HG03469 (cell line): Measurements from ENCODE around the gene BICD1.

ENCODE experiments used
- ATAC-seq: cut with Tn5 transposase; IDR thresholded peaks from one replicate; pipeline ENCODE4 v1.9.1; 2021; ENCODE audit warnings: mild to moderate bottlenecking, moderate library complexity, moderate number of reproducible peaks; ENCODE audit not compliant: unreplicated experiment

BICD1 gene

GRCh38 chr12:32102234-32102633, 4.4 kb upstream of the BICD1 start:
- no peak for ATAC-seq

GRCh38 chr12:32104572-32105355, 1.9 kb upstream of the BICD1 start:
- no peak for ATAC-seq

- ATAC-seq: no peak
Measured at GRCh38 chr12:32105986-32106516, 596 bp upstream of the BICD1 start.

GRCh38 chr12:32107359-32108267, 966 bp downstream of the BICD1 start:
- no peak for ATAC-seq

DNA sequence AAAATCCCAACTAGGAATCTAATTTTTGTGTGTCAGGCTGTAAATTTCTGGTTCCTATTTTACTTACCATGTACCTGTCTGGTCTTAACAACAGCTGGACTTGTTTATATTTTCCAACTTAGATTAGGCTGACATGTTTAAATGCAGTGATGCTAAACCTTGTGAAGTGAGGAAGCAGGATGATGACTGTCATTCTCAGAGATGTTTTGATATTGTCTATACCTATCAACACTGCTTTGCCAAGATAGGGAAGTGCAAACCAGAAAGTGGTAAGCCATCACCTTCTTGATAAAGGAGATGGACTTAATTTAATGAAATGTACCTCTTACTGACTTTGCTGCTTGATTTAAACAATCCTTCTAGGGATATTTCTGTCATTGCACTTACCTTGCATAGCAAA, 2.1 kb downstream of the BICD1 start:
- ATAC-seq: no peak

DNA sequence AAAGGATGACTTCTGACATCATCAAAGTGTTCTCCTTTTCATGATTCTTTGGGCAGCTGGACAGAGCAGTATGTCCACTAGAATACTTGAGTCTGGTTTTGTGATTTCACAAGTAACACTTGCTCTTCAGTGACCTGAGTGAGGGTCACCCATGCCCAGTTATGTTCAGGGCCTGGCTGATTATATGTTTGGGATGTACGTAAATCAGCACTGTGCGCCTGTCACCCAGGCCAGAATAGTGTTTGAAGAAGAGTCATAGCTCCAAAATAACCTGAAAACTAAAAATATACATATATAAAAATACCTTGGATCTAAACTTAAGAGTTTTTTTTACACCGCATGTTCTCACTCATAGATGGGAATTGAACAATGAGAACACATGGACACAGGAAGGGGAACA, 3.8 kb downstream of the BICD1 start:
- ATAC-seq: no peak

- no peak for ATAC-seq
Measured at GRCh38 chr12:32110942-32111341, 4.3 kb downstream of the BICD1 start.

GRCh38 chr12:32115404-32116104, 8.9 kb downstream of the BICD1 start:
- no peak for ATAC-seq

- ATAC-seq: no peak
Measured at GRCh38 chr12:32116897-32117296, 10.2 kb downstream of the BICD1 start.

DNA sequence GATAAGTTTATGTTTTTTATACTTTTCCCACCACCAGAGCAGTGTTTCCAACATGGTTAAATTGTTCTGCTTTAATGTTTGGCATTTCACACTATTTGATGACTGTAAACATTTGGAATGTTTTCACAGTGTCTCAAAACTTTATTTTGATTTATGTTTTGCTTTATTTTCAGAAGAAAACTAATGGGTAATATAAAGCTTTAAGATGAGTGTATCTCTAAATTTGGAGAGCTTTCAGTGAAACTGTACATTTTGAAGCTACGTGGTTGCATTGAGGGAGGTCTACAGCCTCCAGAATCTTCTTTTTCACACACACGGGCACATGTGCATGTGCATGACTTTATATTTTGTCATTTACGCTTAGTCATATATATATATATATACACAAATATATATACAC, 10.7 kb downstream of the BICD1 start:
- no peak for ATAC-seq

DNA sequence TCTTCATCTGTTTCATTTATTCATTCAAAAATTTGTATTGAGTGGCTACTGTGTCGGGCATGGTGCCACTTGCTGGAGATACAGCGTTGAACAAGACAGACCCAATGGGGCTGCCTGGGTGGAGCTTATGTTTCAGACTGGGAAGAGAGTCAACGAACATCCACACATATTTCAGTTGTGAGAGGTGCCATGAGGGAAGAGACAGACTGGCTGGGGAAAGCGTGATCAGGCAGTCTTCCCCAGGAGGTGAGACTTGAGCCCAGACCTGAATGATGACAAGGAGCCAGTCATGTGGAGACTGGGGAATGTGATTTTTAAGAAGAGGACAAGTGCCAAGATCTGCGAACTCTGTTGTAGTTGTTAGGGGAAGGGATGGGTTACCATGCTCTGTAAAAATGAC, 12.2 kb downstream of the BICD1 start:
- no peak for ATAC-seq

DNA sequence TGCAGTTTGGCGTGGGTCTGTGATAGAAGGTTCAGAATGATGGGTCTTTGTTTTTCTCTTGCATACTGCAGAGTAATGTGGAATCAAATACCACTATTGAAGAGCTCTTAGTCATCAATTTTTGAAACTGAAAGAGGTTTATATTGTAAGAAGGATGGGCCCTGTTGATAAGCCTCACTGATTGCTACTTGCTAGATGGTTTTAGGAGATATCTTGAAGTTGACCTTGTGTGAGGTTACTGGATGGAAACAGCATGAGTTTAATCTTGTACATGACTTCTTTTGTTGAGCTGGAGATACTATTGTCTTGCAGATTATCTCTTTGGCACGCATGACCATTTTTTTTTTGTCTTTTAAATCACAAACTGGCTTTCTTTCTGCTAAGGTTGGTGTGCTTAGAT, 13.8 kb downstream of the BICD1 start:
- peak; percentile 90 for ATAC-seq

- ATAC-seq: no peak
Measured at GRCh38 chr12:32124637-32125036, 18.0 kb downstream of the BICD1 start.

DNA sequence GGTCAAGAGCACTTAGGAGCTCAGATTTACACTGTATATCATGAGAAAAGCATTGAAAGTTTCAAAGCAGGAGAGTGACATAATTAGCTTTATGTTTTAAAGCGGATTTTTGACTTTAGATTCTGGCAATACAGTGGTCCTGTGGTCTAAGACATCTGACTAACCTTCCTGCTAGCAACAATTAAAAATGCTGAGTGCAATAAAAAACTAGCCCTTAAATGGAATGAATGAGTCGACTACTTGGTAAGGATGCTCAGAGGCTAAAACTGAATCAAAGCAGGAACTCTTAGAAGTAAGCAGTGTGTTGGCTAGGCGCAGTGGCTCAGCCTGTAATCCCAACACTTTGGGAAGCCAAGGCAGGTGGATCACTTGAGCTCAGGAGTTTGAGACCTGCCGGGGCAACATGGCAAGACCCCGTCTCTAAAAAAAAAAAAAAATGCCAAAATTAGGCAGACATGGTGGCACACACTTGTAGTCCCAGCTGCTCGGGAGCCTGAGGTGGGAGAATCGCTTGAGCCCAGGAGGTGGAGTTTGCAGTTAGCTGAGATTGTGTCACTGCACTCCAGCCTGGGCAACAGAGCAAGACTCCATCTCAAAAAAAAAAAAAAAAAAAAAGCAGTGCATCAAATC, 18.9 kb downstream of the BICD1 start:
- ATAC-seq: no peak

DNA sequence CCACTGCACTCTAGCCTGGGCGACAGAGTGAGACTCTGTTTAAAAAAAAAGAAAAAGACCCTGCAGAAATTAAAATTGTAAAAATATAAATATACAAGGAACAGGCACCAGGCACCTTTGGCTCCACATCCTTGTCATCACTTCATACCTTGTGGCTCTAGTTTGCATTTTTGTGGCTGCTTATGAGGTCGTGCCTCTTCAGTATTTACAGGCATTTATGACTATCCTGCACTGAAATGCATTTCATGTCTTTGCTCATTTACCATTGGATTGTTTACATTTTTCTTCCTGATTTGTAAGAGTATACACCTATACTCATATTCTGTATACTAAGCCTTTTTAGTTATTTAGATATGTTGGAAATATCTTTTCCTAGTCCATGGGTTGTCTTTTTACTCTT, 20.1 kb downstream of the BICD1 start:
- ATAC-seq: no peak

DNA sequence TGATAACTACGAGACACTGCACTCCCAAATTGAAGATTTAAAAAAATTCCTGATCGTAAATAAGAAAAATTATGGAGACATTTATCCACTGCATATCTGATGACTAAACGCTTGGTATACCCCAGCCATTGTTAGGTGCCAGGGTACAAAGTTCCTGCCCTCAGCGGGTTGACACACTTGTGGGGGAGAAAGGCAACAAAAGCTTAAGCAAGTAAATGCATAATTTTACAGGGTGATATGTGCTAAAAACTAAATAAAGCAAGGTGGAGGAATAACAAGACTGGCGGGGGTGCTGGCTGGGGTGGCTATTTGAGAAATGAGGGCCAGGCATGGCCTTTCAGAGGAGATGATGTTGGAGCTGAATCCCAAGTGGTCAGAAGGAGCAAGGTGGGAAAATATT, 25.0 kb downstream of the BICD1 start:
- no peak for ATAC-seq

DNA sequence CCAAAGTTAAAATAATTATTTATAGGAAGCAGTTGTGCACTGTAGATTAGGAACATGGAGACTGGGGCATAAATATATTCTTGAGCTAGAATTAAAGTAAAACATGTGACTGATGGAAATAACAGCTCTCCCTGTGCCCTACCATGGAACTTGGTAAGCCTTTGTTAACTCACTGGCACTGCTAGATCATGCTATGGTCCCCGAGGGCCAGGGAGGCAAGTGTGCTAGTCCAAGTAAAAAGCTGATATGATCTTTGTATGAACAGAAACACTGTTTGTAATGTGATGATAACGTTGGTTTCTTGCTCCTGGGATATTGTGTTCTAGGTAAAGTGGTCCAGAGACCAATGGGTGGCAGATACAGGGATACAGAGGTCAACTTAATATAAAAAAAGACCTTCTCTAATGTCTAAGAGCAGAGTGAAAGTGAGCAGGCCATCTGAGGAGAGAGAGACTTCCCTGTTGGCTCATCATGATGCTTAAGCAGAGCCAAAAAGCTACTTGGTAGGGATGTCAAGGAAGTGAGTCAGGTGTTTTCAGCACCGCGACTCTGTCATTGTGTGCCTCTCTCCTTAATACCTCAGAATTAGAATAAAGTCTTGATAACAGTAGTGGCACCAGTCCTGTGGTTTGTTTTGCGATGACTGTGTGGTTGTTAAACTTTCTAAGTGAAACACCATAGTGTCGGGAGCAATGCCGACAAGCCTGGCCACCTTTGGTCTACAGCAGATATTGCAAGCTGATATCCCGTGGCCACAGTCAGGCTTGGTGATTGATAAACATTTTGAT, 27.6 kb downstream of the BICD1 start:
- peak; percentile 51 for ATAC-seq

- no peak for ATAC-seq
Measured at GRCh38 chr12:32135967-32136366, 29.3 kb downstream of the BICD1 start.

DNA sequence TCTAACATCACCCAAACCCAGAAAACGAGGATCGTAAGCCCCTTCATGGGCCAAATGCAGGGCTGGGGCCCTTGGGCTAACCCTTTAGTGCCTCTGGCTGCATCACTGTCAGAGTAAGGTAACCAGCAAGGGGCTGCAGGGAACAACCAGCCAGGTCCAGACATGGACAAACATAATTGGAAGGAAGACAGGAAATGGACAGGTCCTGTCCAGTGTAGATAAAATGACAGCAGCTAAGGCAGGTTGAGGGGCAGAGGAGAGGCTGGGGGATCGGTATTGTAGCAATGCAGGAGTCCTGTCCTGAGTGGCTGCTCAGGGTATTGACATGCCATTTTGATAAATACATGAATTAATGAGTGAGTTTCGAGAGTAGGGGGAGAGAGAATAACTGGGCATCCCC, 29.8 kb downstream of the BICD1 start:
- ATAC-seq: no peak

DNA sequence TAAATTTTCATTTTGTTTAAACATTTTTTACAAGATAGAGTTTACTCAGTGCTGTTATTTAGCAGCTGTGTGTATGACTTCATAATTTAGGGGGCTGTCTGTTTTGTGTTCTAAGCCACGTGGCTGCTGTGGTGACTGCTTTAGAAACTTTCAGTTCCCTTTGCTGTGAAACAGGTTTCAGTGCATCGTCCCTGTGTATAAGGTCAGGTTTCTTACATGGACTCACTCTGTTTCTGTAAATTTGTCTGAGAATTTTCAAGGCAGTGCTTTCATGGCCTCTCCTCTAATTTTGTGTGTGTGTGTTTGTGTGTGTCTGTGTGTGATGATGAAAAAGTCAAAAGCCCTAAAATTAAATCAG, 32.4 kb downstream of the BICD1 start:
- peak; percentile 84 for ATAC-seq
